HG02798 (cell line): ENCODE results near the gene ETHE1.
A peak's percentile ranks its signal among the peaks of the same experiment; 100 is the strongest.

Experiments used
- ATAC-seq: cut with Tn5 transposase; IDR thresholded peaks from one replicate; pipeline ENCODE4 v1.9.1; 2021; ENCODE audit warnings: mild to moderate bottlenecking; ENCODE audit not compliant: unreplicated experiment, poor library complexity

ETHE1 gene, protein sequence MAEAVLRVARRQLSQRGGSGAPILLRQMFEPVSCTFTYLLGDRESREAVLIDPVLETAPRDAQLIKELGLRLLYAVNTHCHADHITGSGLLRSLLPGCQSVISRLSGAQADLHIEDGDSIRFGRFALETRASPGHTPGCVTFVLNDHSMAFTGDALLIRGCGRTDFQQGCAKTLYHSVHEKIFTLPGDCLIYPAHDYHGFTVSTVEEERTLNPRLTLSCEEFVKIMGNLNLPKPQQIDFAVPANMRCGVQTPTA

DNA sequence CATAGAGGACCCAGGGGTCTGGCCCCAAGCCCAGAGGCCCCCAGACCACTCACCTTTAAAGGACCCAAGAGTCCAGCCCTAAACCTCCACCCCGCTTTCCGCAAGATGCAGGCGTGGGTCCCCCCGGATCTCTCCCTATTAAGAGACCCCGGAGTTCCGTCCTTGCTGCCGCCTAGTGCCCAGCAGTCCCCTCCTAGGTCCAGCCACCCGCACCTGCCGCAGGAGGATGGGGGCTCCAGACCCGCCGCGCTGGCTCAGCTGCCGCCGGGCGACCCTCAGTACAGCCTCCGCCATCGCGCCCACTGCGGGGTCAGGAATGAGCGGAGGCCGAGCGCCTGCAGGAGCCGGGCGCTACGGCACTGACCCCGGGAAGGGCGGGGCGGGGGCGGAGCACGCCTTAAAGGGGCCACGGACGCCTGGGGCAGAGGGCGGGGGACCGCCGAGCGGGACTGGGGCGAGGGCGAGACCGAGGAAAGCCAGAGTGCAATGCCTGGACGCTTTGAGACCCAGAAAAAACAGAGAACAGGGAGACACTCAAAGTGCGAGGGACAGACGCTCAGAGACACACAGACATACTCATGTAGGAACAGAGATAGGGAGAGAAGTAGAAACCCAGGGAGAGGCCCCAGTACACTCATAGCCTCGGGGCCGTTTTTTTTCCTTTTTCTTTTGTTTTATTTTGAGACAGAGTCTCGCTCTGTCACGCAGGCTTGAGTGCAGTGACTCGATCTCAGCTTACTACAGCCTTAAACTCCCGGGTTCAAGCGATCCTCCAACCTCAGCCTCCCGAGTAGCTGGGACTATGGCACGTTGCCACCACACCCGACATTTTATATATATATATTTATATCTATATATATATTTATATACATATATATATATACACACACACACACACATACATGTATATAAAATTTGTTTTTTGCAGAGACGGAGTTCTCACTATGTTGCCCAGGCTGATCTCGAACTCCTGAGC lies at the start of gene ETHE1:
Gene ETHE1 (minus strand): TSS at position 318 of the 976 bp plus-strand sequence. CDS start 24 bp downstream, at position 294.
- ATAC-seq: peak; percentile 78

DNA sequence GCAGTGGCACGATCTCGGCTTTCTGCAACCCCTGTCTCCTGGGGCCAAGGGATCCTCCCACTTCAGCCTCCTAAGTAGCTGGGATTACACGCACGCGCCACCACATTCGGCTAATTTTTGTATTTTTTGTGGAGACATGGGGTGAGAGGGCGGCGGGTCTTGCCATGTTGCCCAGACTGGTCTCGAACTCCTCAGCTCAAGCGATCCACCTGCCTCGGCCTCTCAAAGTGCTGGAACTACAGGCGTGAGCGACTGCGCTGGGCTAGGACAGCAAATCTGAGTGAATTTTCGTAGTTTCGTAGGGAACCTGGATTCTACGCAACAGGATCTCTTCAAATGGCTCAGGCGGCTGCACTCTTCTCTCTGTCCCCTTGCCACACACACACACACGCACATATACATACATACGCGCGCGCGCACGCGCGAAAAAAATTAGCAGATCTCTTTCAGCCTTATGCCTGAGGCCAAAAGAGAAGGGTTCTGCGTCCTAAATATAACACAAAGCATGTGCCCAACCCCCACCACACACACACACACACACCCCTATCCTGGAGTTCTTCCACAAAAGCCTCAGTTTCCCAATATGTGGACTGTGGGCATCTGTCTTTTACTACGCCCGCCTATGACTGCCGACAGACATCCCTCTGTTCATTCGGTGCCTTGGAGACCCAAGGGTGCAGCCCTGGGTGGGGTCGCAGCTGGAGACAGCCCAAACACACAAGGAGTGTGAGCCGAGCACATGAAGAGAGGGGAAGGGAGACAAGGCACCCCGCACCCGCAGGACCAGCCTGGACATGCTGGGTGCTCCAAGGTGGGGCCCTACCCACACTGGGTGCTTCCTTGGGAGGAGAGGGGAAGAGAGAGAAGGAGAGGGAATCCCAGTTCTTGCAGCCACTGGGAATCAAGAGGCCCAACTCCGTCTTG lies 49.2 kb upstream of the ETHE1 start:
- ATAC-seq: no peak

DNA sequence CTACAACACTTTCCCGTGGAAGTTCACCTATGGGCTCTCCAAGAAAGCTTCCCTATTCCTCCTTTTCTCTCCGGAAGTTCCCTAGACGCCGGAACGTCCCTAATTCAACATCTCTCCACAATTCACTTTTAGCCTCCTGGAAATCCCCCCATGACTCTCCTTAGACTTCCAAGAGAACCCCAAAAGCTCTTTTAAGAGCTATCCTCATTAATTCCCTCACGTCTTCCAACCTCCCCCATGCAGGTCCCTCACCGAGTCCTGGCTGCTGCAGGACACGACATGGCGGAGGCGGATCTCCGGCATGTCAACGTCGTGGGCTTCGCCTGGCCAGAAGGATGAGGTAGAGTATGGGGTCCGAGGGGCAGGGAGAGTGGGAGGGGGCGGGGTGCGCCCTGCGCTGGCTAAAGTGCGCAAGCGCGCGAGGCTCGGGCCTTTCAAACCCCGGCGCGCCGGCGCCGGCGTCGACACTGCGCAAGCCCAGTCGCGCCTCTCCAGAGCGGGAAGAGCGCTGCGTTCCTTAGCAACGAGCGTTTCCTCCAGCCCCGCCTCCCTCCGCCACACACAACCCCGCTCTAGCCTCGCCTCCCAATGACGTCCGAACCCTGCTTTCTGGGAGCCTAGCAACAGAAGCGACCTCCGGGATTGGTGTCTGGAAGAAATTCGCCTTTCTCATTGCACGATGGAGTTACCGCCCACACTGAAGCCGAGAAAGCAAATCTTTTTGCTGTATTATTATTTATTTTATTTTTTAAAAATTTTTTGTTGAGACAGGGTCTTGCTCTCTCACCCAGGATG lies 48.4 kb upstream of the ETHE1 start, which contains the start of the genes PINLYP and XRCC1:
Gene PINLYP (plus strand): TSS at position 646 of the 795 bp plus-strand sequence. CDS start 1,391 bp downstream, outside the sequence.
Gene XRCC1 (minus strand): TSS at position 372 of the 795 bp plus-strand sequence. CDS start 69 bp downstream, at position 303.
- ATAC-seq: peak; percentile 97

DNA sequence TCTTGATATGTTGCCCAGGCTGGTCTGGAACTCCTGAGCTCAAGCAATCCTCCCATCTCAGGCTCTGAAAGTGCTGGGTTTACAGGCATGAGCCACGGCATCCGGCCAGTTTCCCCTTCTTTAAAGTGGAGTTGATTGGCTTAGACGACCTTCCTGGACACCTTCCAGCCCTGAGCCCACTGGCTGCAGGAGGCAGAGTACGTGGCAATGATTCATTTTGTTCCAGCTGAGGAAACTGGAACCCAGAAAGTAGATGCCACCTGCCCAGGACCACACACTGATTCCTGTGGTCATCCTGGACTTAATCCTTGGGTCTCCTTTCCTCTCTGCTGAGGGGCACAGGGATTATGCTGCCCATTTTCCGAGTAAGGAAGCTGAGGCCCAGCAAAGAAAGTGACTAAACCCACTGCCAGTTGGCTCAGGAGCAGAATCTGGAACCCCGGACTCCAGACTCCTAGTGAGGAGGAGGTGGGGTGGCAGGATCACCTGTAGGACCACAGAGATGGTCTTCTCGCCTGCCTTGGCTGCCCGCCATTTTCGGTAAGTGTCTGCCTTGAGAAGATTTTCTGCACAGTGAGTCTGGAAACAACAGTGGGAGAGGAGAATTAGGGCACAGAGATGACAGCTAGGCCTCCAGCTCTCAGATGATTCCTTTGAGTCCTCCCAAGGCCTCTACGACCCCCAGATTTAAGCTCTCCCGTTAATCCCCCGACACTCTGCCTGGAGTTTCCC lies 47.6 kb upstream of the ETHE1 start:
- ATAC-seq: no peak

DNA sequence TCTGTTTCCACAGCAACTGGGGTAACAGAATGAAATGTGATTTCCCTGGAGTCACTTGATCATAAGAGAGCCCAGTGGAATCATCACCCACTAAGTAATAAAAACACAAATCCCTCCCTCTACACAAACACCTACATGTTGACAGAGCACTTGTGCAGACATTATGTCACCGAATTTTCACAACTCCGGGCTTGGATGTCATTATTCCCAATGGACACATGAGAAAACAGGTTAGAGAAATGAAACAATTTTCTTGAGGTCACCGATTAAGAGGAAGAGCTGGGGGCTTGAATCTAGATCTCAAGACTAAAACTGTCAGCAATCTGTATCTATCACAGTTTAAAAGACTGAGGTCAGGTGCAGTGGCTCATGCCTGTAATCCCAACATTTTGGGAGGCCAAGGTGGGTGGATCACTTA lies 45.2 kb upstream of the ETHE1 start:
- no peak for ATAC-seq

DNA sequence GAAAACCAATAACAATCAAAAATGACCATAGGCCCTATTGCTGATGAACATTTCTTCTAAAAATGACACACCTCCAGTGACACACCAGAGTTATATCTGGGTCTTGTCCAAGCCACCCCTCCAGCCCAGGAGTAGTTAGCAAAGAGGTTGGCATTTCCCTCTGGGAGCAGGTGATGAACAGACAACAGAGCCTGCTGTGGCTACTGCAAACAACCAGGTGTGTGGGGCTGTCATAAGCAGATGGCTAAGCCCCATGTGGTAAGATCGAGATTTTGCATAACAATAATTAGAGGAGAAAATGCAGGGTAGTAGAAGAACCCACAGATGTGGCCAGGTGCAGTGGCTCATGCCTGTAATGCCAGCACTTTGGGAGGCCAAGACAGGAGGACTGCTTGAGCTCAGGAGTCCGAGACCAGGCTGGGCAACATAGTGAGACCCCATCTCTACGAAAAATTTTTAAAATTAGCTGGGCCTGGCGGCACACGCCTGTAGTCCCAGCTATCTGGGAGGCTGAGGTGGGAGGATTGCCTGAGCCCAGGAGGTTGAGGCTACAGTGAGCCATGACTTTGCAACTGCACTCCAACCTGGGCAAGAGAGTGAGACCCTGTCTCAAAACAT lies 43.3 kb upstream of the ETHE1 start:
- ATAC-seq: no peak

DNA sequence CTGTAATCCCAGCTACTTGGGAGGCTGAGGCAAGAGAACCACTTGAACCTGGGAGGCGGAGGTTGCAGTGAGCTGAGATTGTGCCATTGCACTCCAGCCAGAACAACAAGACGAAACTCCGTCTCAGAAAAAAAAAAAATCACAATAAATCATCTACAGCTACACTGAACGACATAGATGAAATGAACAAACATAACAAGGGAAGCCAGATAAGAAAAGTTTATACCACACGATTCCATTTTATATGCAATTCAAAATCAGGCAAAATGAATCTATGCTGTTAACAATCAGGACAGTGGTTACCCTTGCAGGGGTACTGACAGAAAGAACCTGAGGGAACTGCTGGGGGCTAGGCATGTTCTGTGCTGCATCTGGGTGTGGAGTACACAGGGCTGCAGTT lies 42.7 kb upstream of the ETHE1 start:
- no peak for ATAC-seq

DNA sequence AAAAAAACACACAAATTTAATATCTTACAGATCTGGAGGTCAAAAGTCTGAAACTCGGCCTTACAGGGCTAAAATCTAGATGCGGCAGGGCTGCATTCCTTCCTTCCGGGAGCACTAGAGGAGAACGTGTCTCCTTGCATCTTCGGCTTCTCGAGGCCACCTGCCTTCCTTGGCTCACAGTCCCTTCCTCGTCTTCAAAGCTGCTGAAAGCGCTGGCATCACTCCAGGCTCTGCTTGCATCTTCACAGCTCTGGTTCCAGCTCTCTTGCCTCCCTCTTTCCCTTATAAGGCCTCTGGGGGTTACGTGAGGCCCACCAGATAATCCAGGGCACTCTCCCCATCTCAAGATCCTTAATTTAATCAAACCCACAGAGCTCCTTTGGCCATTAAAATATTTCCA lies 37.8 kb upstream of the ETHE1 start:
- no peak for ATAC-seq

DNA sequence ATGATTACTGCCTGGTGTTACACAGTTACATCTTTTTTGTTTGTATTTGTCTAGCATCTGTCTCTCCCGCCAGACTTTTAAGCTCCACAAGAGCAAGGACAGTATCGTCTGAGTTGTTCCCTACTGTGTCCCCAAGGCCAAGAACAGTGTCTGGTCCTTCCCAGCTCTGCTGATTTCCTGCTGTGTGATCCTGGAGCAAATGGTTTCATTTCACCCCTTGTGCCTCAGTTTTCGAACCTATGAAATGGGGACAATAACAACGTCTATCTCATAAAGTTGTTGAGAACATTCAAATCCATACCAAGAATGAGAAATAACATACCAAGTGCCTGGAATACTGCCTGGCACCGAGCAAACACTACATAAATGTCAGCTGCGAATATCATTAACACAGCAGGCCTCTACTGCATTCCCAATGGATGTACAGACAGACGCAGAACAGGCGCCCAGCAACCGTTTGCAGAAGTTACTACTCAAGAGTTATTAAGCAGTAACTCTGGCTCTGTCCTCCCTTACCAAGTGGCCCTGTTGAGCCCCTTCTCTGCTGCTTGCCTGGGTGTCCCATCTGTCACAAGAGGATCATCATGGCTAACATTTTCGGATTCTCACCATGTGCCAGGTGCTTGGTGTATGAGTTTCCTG lies 36.9 kb upstream of the ETHE1 start:
- no peak for ATAC-seq

DNA sequence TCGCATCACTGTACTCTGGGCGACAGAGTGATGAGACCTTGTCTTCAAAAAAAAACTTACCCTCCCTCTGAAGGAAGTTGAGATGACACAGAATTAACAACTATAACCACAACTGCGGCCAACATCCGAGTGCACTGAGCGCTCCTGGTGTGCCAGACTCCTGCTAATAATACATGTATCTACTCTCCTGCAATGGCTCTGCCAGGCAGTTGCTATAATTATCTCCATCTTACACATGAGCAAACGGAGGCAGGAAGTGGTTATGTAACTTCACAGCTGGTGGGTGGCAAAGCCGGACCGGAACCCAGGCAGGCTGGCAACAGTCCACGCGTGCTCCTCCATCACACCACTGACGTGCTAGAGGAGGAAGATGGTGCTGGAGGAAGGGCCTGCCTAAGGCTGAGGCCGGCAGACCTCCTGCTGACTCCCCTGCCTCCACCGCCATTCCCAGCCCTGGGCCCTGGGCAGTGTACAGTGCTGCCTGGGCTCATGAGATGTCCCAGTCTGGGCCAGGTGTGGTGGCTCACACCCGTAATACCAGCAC lies 35.8 kb upstream of the ETHE1 start:
- peak; percentile 69 for ATAC-seq

DNA sequence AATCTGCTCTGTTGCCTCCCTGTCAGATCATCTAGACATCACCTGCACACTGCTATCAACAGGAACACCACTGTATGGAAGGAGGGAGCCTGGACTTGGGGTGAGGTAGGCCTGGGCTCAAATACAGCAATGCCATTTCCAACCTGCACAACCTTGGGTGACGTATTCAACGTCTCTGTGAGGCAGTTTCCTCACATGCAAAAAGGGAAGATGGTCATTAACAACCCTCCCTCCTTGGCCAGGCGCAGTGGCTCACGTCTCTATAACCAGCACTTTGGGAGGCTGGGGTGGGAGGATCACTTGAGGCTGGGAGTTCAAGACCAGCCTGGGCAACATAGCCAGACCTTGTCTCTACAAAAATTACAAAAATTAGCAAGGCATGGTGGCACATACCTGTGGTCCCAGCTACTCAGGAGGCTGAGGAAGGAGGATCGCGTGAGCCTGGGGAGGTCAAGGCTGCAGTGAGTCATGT lies 35.3 kb upstream of the ETHE1 start:
- no peak for ATAC-seq

DNA sequence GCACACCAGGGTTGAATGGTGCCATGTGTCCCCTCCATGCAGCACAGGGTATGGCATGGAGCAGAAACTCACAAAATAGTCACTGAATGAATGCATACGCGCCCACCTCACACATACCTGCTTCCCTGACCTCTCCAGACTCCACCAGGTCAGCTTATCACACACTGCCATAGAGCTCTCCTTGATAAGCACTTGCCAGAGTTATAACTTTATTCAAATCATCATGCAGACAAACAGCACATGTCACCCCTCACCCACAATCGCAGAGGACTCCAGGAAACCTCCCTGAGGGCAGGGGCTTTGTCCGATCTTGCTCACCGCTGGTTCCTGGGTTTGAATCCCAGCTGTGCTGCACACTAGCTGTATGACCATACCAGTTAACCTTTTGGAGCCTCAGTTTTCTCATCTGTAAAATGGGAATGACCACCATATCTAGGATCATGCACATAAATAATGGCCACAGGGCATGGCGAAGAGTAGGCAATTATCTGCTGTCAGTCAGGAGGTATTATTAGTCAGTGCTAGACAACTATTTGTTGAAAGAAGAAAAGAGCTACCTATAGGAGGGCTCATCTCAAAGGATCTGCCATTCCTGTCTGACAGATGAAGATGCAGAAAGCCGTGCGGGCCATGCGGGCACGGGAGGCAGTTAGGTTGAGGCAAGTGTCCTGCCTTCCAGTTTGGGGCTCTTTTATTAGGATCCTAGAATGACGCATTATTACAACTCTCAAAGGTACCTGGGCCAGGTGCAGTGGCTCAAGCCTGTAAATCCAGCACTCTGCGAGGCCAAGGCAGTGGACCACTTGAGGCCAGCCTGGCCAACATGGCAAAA lies 34.4 kb upstream of the ETHE1 start:
- ATAC-seq: no peak

DNA sequence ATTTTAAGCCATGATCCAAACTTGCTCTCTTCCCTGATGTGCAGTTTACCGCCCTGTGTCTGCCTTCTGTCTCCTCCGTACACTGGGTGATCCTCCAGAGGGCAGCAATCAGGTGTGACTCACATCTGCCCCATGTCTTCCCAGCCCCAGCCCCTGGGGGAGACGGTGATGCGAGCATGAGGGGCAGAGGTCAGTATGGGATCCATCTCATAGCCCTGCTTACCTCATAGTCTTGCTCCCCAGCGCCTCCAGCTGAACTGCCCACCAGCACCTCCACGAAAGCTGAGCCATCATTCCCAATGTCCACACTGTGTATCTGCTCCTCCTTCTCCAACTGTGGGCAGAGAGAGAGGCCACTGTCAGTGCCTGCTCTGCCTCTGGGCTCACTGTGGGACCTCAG lies 33.7 kb upstream of the ETHE1 start:
- no peak for ATAC-seq

DNA sequence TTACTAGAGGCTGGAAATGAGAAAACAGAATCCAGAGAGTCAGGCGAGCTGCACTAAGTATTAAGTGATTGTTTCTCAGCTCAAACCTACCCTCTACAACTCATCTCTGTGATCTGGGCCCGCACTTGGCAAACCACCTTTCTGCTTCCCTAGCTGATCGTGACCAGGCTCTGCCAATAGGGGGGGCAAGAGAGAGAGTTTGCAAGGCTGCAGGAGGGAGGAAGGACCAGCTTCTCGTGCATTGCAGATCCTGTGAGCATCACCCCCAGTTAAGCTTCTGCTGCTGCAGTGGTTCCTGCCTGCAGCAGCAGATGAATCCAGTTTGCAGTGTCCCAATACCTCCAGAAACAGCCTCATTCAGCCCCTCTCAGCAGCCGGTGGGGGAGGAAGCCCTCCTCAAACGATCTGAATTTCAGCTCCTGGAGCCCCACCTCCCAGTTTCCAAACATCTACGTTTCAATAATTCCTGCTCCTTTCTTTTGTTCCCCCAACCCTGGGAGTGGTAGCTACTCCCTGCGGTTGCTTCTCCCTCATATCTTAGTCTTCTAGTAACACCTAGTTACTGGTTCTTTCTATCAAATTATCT lies 28.3 kb upstream of the ETHE1 start:
- ATAC-seq: no peak

DNA sequence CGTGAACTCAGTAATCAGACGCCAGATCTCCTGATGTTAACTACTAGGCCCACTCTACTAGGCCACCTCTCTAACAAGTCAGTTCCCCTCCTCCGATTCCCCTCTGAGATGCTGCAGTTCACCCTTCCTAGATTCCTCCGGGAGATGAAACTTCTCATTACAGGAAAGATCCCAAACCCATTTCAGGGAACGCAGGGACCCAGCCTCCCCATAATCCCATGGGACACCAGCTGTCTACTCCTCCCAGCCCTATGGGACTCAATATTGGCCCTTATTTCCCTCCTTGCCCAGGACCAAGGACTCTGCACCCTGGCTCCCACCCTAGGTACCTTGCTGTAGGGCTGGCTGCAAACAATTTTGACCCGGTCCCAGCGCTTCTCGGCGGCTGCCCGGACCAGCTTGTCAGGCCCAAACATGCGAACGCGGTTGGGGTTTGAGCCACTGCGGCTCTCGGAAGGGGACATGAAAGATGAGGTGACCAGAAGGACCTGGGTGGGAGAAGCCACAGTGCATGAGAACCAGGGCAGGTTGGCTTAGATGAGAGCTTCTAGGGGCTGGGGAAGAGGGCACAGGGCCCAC lies 27.4 kb upstream of the ETHE1 start:
- ATAC-seq: no peak

DNA sequence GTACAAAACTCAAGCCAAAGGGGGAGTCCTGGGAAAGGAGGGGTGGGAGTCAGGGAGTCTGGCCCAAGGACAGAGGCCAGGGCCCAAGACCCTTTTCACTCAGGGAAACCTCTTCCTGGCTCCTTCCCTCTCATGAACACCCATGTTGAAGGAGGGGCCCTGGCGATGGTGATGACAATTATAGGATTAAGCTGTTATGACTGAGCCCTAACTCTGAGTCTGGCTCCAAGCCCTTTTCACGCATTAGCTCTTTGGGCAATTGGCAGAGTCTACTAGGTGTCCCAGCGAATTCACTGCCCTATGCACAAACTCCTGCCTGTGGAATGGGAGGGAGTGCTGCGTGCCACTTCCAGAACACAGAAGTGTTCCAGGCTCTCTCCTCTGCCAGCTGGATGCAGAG lies 26.7 kb upstream of the ETHE1 start:
- ATAC-seq: no peak
